ENCODE data around the gene DSTN. TPM values are rescaled to one million over a fixed set of nuclear protein-coding genes. Genes with fewer than 3 reads are reported as not detected.

The DSTN gene
- total and polyA plus RNA-seq, 10 donors = 62.0 to 157 (median 98.5) TPM

- Histone ChIP-seq H3K27ac (no peak overlapping the region), H3K9me3 (no peaks in the 10 kb centered on the region), H3K36me3 (peaks cover 0 to 100% (median 98%) of the 10 kb centered on the region in 6 donors), H3K27me3 (replicated peaks in 1 of 7) (no peaks in the 10 kb centered on the region), H3K4me1 (no peaks in the 10 kb centered on the region), H3K4me3 (no peak overlapping the region)
- WGBS, 5 donors = 93 to 97% (median 95%) methylated on average over 12 of the region's 12 CpGs
- peak in 1 of 3 donors; percentile 14 for TF ChIP-seq POLR2AphosphoS5 (IDR thresholded peaks at IDR 0.05)
- no peak for TF ChIP-seq CTCF (IDR thresholded peaks at IDR 0.05 in 8 of 11, conservative IDR thresholded peaks at IDR 0.05 in 3 of 11)
- peak; percentile 31 for DNase-seq
- intact Hi-C loops (cut with DNase I; ENCODE audit: low total_unique reads) = no loop called here
Measured at GRCh38 chr20:17624070-17624469, 54.2 kb downstream of the DSTN start.

- 83 to 91% (median 89%) methylated on average over 11 to 15 of the region's 15 CpGs for WGBS, 5 donors
- TF ChIP-seq POLR2A (IDR thresholded peaks at IDR 0.05) = no peak
- no peak for TF ChIP-seq CTCF (IDR thresholded peaks at IDR 0.05 in 8 of 11, conservative IDR thresholded peaks at IDR 0.05 in 3 of 11)
- no peak for TF ChIP-seq POLR2AphosphoS5 (IDR thresholded peaks at IDR 0.05)
- H3K4me3 ChIP-seq = no peak overlapping the region
- no peaks in the 10 kb centered on the region for H3K9me3 ChIP-seq
- H3K27me3 ChIP-seq (replicated peaks in 1 of 7) = no peaks in the 10 kb centered on the region
- H3K27ac ChIP-seq = no peak overlapping the region
- H3K4me1 ChIP-seq = no peaks in the 10 kb centered on the region
- H3K36me3 ChIP-seq = peaks cover 0 to 100% (median 97%) of the 10 kb centered on the region in 6 donors
- intact Hi-C loops (cut with DNase I; ENCODE audit: low total_unique reads) = no loop called here
- peak; percentile 71 for DNase-seq
Measured at GRCh38 chr20:17624551-17625245, 54.8 kb downstream of the DSTN start.

GRCh38 chr20:17625246-17626051, 55.6 kb downstream of the DSTN start:
- intact Hi-C loops (cut with DNase I; ENCODE audit: low total_unique reads) = no loop called here
- H3K4me1 ChIP-seq = no peaks in the 10 kb centered on the region
- 92 to 97% (median 96%) methylated on average over 18 to 27 of the region's 27 CpGs for WGBS, 5 donors
- peaks cover 0 to 100% (median 97%) of the 10 kb centered on the region in 6 donors for H3K36me3 ChIP-seq
- H3K27me3 ChIP-seq (replicated peaks in 1 of 7) = no peaks in the 10 kb centered on the region
- TF ChIP-seq CTCF (IDR thresholded peaks at IDR 0.05 in 8 of 11, conservative IDR thresholded peaks at IDR 0.05 in 3 of 11) (no peak), POLR2A (IDR thresholded peaks at IDR 0.05) (no peak), POLR2AphosphoS5 (IDR thresholded peaks at IDR 0.05) (no peak)
- peak; percentile 69 for DNase-seq
- no peak overlapping the region for H3K4me3 ChIP-seq
- H3K9me3 ChIP-seq = no peaks in the 10 kb centered on the region
- no peak overlapping the region for H3K27ac ChIP-seq
